ENCODE measurements around the gene GRID1. TPM values are rescaled to one million over a fixed set of nuclear protein-coding genes. Genes with fewer than 3 reads are reported as not detected.

GRID1 gene
- total RNA-seq, 1 experiment from 2014 or later: not detected

DNA sequence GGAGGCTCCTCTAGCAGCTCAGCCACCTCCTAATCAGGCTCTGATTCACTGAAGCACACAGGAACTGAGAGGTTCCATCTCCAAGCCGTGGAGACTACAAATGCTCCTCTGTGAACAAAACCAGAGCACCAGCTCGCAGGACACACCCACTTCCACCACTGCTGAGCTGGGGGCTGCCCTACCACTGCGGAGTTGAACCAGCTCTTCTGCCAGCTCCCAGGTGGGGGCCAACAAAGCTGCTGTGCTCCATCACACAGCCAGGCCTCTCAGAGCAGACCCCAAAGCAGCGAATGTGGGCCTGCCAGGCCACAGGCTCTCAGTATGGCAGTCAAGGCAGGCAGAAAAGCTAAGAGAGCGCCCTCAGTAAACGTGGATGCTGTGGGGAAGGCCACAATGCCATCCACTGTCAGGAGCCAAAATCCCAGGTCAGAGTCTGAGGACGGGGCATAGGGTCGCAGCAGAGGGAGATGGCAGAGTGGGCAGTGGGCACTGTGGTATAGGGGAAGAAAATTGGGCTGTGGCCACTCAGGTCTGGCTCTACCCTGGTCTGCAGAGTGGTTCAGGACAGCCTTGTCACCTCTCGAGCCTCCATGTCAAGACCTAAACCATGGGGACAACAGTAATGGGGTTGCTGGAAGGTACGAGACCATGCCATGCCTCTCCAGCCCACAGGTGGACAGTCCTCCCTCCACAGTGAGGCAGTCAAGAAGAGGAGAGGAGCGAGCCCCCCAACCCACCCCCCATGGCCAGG, 82.1 kb downstream of the GRID1 start:
- H2AFZ ChIP-seq (ENCODE audit: low read length): no peak overlapping the region
- POLR2A ChIA-PET (ENCODE audit: unreplicated experiment): no interaction called here
- no peak overlapping the region for H3K27ac ChIP-seq (ENCODE audit: low read length)

DNA sequence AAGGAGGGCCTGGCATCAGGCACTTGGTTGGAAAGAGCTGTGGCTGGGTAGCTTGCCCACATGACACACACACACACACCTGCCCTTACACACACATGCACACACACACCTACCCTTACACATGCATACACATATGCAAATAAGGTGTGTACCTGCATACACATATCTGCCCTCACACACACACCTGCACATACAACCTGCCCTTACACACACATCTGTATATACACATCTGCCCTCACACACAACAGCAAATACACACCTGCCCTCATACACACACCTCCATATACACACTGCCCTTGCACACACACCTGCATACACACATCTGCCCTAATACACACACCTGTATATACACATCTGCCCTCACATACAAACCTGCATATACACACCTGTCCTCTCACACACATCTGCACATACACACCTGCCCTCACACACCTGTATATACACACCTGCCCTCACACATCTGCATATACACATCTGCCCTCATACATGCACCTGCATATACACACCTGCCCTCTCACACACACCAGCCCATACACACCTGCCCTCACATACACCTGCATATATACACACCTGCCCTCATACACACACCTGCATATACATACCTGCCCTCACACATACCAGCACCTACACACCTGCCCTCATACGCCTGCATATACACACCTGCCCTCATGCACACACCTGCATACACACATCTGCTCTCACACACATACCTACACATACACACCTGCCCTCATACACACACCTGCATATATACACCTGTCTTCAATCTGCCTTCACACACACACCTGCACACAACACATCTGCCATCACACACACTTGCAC, 82.9 kb downstream of the GRID1 start:
- intact Hi-C loops (cut with micrococcal nuclease): no loop called here
- no peak overlapping the region for H3K27ac ChIP-seq (ENCODE audit: low read length)
- ATAC-seq (no peak), DNase-seq (no peak)
- H3K79me2 ChIP-seq (ENCODE audit: low read length): no peaks in the 10 kb centered on the region
- no peaks in the 10 kb centered on the region for H3K9me2 ChIP-seq (replicated peaks; ENCODE audit: low read length)
- H3K36me3 ChIP-seq (ENCODE audit: low read depth, low read length): no peaks in the 10 kb centered on the region
- H3K4me3 ChIP-seq (ENCODE audit: low read length): no peak overlapping the region
- H2AFZ ChIP-seq (ENCODE audit: low read length): no peak overlapping the region
- H3K9ac ChIP-seq (ENCODE audit: low read length): no peak overlapping the region
- no peaks in the 10 kb centered on the region for H3K27me3 ChIP-seq (ENCODE audit: low read length)
- H3F3A ChIP-seq (ENCODE audit: low read length, unreplicated experiment): no peaks in the 10 kb centered on the region
- H3K9me3 ChIP-seq (ENCODE audit: low read length): no peaks in the 10 kb centered on the region
- H3K4me2 ChIP-seq (ENCODE audit: low read length): no peak overlapping the region
- no peak for TF ChIP-seq EZH2phosphoT487 (IDR thresholded peaks at IDR 0.05; ENCODE audit: borderline replicate concordance, low read length)
- TF ChIP-seq EZH2 (IDR thresholded peaks at IDR 0.05; ENCODE audit: low read length, unreplicated experiment): no peak
- TF ChIP-seq, protein P1, sequence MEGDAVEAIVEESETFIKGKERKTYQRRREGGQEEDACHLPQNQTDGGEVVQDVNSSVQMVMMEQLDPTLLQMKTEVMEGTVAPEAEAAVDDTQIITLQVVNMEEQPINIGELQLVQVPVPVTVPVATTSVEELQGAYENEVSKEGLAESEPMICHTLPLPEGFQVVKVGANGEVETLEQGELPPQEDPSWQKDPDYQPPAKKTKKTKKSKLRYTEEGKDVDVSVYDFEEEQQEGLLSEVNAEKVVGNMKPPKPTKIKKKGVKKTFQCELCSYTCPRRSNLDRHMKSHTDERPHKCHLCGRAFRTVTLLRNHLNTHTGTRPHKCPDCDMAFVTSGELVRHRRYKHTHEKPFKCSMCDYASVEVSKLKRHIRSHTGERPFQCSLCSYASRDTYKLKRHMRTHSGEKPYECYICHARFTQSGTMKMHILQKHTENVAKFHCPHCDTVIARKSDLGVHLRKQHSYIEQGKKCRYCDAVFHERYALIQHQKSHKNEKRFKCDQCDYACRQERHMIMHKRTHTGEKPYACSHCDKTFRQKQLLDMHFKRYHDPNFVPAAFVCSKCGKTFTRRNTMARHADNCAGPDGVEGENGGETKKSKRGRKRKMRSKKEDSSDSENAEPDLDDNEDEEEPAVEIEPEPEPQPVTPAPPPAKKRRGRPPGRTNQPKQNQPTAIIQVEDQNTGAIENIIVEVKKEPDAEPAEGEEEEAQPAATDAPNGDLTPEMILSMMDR (conservative IDR thresholded peaks at IDR 0.05; ENCODE audit: low read depth, low read length): no peak
- no peaks in the 10 kb centered on the region for H3K4me1 ChIP-seq (ENCODE audit: insufficient read depth, low read length)
- POLR2A ChIA-PET (ENCODE audit: unreplicated experiment): no interaction called here
- no peaks in the 10 kb centered on the region for H4K20me1 ChIP-seq (ENCODE audit: low read length)
- no TSS peak for BruUV-seq (replicated peaks)
- CTCF ChIA-PET: no interaction called here

More for the DNA sequence above, 82.1 kb downstream of the GRID1 start:
- Histone ChIP-seq H3K9me2 (replicated peaks; ENCODE audit: low read length) (no peaks in the 10 kb centered on the region), H3K9me3 (ENCODE audit: low read length) (no peaks in the 10 kb centered on the region), H3K27me3 (ENCODE audit: low read length) (no peaks in the 10 kb centered on the region), H3K4me1 (ENCODE audit: insufficient read depth, low read length) (no peaks in the 10 kb centered on the region), H3K4me2 (ENCODE audit: low read length) (no peak overlapping the region), H3K9ac (ENCODE audit: low read length) (no peak overlapping the region), H4K20me1 (ENCODE audit: low read length) (no peaks in the 10 kb centered on the region), H3F3A (ENCODE audit: low read length, unreplicated experiment) (no peaks in the 10 kb centered on the region), H3K4me3 (ENCODE audit: low read length) (no peak overlapping the region), H3K79me2 (ENCODE audit: low read length) (no peaks in the 10 kb centered on the region), H3K36me3 (ENCODE audit: low read depth, low read length) (no peaks in the 10 kb centered on the region)
- CTCF ChIA-PET: no interaction called here
- DNase-seq (no peak), ATAC-seq (no peak)
- intact Hi-C loops (cut with micrococcal nuclease): no loop called here
- TF ChIP-seq EZH2 (IDR thresholded peaks at IDR 0.05; ENCODE audit: low read length, unreplicated experiment) (no peak), EZH2phosphoT487 (IDR thresholded peaks at IDR 0.05; ENCODE audit: borderline replicate concordance, low read length) (no peak)
- TF ChIP-seq, protein P1 (conservative IDR thresholded peaks at IDR 0.05; ENCODE audit: low read depth, low read length): no peak
- no TSS peak for BruUV-seq (replicated peaks)

Measured in PC-3 (cell line).